HG03469 (cell line): ENCODE results near the gene AMTN.
A peak's percentile ranks its signal among the peaks of the same experiment; 100 is the strongest.
"Not testable (repeated sequence)": the region's sequence is repeated elsewhere in the genome, so short reads cannot be mapped to it uniquely, and the experiment has no call there.

Source experiments
- ATAC-seq: cut with Tn5 transposase; IDR thresholded peaks from one replicate; pipeline ENCODE4 v1.9.1; 2021; ENCODE audit warnings: mild to moderate bottlenecking, moderate library complexity, moderate number of reproducible peaks; ENCODE audit not compliant: unreplicated experiment

AMTN gene, protein sequence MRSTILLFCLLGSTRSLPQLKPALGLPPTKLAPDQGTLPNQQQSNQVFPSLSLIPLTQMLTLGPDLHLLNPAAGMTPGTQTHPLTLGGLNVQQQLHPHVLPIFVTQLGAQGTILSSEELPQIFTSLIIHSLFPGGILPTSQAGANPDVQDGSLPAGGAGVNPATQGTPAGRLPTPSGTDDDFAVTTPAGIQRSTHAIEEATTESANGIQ

DNA sequence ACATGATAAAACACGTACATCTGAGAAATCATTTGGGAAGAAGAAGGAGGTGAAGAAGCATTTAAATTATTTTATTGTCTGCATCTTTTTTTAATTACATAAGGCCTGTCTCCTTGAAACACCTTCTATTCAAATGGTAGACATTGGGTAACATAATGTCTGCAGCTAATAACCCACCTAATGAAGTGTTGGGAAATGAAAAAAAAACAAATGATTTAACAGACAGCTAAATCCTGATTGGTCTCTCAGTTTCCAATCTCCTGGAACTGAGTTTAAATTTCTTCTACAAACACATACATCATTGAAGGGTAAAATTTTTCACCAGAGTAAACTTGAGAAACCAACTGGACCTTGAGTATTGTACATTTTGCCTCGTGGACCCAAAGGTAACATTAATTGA, at the start of gene AMTN:
Gene AMTN, plus strand, starts transcription at position 301 of the 400 bp plus-strand sequence. CDS start 209 bp downstream, outside the sequence.
- ATAC-seq, result no peak

DNA sequence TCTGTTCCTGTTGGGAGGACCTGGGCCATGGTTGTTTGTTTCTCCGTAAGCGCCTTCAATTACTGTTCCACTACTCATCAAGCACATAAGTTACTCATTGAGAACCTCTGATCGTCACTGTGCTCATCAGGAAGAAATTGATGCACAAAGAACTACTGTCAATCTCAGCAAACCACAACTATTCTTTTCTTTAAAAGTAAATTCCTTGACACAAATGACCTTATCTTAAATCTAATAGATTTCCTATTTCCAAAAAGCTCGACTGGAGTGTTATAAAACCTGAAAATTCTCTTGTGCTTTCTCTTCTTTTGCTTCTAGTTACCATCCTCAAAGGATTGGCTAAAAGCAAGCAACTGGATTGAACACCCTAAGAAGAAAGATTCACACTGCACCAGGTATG, 46.5 kb upstream of the AMTN start, which contains the start of gene MUC7:
Gene MUC7, plus strand, starts transcription at position 301 of the 400 bp plus-strand sequence. CDS start 1,825 bp downstream, outside the sequence.
- ATAC-seq, result no peak

DNA sequence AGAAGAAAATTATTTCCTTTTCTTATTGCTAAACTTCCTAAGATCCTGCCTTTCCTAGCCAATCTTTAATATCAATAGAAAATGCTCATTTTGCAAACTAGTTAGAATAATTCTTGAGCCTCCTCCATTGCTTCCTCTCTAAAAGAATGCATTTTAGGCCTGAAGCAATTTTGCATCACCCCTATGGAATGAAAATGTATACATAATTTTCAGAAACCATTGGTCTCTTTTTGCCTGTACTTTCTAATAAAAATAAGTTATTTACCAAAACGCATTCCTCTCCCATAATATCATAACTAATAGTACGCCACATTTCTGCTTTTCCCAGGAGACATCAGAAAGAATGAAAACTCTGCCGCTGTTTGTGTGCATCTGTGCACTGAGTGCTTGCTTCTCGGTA, 44.7 kb upstream of the AMTN start:
- no peak for ATAC-seq

DNA sequence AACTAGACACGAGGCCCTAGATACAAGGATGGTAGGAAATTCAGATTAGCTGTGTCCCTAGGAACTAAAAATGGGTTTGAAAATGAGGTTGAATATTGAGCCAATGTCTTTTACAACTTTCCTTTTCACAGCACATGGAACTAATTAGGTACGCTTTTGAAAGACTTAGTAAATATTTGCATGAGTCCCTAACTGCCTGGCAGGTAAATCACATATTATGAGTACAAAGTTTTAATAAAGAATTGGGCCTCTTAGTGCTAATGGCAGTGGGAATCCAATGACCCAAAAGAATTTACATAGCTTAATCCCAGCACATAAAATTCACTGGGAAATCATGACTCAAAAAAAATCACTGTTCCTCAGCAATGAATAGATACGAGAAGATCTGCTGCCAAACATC, 29.6 kb upstream of the AMTN start:
- ATAC-seq, result no peak

DNA sequence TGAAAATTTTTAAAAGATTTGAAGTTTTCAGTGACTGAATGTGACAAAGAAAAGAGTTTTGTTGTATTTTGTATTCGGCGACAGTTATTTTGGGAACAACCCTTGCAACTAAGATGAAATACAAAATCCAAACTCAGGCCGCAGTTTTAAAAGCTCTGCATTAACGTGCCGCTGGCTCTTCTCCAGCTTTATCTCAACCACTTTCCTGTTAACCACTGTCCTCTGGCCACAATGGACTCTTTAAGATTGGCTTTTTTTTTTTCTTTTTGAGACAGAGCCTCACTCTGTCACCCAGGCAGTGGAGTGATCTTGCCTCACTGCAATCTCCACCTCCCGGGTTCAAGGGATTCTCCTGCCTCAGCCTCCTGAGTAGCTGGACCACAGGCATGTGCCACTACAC, 22.1 kb upstream of the AMTN start:
- no peak for ATAC-seq

DNA sequence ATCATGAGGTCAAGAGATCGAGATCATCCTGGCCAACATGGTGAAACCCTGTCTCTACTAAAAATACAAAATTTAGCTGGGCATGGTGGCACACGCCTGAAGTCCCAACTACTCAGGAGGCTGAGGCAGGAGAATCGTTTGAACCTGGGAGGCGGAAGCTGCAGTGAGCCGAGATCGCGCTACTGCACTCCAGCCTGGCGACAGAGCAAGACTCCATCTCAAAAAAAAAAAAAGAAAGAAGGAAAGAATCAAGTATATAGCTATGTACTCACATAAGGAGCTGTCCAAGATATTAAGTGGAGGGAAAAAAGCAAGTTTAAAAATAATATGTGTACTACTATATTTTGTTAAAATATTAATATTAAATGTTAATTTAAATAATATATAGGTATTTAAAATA, 16.5 kb upstream of the AMTN start:
- not testable (repeated sequence) for ATAC-seq

DNA sequence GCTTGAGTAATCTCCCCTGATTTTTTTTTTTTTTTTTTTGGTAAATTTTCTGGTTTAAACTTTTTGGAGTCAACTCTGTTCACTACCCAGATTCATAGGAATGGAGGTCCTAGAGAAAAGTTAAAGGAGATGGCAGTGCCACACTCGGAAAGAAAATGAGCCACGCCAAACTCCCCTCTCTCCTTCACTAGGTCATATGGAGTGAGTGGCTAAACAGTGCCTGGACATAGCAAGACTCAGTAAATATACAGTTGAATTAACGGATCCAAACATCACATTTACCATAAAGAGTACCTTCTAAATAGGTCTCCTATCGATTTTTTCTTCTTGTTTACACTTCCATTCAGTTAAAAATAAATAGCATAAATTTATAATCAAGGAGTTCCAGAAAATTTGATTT, 13.6 kb upstream of the AMTN start:
- no peak for ATAC-seq

DNA sequence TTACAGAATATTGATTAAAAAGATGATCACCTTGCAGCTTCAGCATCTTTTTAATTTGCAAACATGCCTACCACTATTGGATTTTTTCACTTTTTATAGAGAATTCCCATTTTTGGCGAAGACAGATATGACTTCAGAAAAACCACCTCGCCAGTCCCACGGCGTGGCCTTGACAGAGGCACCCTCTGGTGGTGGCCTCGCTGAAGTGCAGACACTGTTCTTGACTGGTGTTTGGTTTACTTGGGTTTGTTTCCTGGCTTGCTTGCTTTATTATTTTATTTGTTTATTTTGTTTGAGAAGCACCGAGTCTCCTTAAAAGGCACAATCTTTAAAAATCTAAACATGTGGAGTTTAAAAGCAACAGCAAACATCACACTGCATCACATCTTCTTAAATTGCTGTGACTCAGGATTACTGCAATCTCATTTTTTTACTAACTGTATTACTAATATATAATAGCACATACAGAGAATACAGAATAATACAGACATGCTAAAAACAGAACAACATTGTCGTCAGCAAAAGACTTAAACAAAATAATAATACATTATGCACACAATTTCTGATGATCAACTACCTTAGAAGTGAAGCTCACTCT, 13.1 kb upstream of the AMTN start:
- peak; percentile 83 for ATAC-seq

DNA sequence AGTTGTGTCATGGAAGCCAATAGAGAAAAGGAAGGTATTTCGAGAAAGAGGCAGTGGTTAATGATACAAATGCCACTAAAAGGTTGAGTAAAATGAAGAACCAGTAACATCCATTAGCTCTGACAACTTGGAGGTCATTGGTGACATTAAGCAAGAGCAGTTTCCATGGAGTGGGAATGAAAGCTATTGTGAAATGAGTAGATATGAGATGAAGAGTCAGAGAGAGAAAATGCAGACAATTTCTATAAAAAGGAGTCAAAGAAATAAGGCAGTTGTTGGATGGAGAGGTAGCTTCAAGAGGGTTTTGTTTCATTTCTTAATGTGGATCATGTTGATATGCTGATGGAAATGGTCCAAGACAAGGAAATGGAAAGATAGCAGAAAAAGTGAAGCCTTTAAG, 9.6 kb upstream of the AMTN start:
- no peak for ATAC-seq

DNA sequence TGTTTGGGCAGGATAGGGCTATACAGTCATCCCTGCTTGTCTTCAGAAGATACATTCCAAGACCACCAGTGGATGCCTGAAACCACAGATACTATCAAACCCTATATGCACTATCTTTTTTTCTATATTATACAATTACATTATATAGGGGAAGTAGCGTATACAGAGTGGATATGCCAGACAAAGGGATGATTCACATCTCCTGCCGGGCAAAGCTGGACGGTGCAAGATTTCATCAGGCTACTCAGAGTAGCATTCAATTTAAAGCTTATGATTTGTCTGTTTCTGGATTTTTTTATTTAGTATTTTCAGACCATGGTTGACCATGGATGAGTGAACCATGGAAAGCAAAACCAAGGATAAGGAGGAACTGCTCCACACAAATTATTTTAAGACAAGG, 7.0 kb upstream of the AMTN start:
- ATAC-seq, result no peak

DNA sequence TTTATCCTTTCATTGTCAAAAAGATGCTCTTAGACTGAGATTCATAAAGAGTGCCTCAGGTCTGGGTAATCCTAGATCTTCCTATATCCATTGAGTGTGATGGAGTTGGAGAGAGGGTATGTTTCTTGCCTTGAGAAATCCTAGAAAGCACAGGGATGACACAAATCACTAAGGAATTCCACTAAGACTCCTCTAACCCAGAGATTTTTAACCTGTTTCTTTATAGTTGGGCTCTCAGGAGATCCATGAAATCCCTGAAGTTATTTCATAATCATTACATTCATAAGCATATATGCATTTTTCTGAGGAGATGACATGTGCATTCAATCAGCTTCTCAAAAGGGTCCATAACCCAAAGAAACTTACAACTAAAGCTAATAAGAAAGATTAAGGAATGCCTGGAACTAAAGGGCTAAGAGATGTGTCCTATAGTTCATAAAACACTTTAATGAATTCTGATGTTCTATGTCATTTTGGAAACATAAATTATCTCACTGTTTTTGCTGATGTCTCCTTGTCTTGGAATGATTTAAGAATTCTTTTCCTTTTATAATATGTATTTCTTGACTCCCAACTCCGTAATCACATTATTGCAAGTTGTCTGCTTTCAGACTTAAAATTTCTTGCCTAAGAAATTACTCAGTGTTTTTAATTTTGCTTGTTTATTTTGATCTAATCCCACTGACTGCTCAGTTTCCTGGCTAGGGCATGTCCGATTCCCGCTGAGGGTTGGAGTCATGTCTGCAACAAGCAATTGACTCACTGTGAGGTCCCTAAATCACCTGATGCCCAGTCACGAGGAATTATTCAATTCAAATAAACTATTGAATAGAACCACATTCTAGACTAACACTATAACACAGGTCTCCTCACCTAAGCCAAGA, 2.8 kb upstream of the AMTN start:
- ATAC-seq, result no peak

DNA sequence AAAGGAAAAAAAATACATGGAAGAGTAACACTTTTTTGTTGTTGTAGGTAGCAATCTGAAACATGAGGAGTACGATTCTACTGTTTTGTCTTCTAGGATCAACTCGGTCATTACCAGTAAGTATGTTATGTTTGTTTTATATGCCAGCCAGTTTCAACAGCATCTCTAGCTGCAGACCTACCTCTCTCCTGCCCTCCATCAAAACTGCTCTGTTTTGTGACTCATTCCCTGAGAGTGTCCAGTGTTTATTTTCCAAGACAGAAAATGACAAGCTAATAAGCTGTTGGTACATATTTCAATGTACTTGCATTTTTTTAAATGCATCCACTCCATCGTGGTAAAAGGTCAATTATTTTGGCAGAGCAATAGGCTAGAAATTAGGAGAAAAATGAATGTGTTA, 347 bp downstream of the AMTN start:
- ATAC-seq, result no peak

DNA sequence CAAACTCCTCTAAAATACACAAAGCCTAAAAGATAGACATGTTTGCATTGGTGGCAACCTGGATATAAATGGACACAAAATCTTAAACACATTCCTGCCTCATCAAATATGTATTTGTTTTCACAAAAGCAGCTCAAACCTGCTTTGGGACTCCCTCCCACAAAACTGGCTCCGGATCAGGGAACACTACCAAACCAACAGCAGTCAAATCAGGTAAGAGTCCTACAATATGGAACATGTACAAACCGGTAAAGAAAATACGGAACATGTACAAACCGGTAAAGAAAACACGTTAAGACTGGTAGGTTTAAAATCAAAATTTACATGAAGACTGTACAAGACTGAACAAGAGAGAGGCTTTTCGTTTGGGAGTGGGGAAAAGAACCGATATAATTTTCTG, 4.3 kb downstream of the AMTN start:
- ATAC-seq, result no peak

DNA sequence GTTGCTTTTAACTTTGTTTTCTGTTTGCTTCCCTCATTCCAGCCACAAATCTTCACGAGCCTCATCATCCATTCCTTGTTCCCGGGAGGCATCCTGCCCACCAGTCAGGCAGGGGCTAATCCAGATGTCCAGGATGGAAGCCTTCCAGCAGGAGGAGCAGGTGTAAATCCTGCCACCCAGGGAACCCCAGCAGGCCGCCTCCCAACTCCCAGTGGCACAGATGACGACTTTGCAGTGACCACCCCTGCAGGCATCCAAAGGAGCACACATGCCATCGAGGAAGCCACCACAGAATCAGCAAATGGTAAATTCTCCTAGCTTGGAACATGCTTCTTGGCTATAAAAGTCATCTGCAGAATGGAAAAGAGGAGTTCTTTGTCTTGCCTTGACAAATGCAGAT, 12.6 kb downstream of the AMTN start:
- ATAC-seq, result no peak

DNA sequence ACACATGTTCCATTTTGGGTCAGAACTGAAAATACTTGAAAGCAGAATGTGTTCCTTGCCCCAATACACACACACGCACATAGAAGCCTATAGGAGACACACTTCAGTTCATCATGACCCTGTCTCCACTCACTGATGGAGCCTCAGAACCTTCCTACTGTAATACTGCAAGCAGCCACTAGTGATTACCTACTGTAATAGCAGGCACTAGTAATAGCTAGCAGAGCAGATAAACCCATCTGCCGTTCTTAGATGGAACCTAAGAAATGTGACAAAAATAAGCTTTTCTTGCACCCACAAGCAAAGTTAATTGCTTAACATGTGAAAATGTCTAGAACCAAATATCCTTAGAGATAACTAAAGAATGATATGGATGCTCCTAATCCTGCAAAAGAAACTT, 13.6 kb downstream of the AMTN start:
- peak; percentile 89 for ATAC-seq

DNA sequence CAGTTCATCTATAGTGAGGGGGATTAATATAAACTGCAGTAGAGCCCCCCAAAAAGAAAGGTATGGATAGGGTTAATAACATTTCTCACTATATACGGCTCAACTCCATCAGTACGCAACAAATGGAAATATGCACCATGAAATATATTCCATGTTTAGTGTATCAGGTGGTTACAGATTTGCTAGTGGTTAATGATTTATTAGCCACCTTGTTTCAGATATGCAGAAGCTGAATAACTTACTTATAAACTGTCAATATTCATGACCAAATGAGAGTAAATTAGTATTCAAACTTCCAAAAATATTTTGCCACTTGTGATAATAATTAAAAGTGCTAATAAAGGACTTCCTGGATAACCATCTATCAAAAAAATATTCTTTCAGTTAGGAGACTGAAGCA, 14.8 kb downstream of the AMTN start:
- no peak for ATAC-seq

DNA sequence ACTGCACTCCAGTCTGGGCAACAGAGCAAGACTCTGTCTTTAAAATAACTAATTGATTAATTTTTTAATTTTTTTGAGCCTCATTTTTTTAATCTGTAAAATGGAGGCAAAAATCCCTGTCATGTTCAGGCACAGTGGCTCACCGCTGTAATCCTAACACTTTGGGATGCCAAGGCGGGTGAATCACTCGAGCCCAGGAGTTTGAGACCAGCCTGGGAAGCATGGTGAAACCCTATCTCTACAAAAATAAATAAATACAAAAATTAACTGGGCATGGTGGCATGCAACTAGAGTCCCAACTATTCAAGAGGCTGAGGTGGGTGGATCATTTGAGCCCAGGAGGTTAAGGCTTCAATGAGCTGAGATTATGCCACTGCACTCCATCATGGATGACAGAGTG, 15.4 kb downstream of the AMTN start:
- no peak for ATAC-seq

DNA sequence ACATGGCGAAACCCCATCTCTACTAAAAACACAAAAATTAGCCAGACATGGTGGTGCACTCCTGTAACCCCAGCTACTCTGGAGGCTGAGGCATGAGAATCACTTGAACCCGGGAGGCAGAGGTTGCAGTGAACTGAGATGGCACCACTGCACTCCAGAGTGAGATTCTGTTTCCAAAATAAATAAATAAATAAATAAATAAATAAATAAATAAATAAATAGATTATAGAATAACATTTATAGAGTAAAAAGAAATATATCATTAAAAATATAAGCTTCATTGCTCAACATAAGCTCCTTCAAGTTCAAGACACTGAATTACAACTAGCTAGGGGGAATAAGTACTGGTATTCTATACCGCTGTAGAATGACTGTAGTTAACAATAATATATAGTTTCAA, 16.5 kb downstream of the AMTN start:
- ATAC-seq, result not testable (repeated sequence)

DNA sequence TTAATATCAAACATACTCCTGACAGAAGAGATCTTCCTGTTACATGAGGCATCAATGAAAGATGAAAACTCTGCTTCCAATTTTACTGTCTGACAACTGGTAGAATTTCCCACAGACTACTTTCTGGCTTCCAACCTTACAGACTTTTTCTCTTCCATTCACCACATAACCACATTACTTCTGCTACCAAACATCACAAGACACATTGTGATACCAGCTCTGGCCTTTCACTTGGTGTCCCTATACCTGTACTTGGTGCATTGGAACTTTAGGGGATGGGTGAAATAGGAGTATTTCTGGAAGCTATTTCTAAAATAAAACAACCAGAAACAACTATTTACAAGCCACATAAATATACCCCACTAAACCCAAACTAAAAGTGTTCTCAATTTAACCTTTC, 20.5 kb downstream of the AMTN start:
- no peak for ATAC-seq

DNA sequence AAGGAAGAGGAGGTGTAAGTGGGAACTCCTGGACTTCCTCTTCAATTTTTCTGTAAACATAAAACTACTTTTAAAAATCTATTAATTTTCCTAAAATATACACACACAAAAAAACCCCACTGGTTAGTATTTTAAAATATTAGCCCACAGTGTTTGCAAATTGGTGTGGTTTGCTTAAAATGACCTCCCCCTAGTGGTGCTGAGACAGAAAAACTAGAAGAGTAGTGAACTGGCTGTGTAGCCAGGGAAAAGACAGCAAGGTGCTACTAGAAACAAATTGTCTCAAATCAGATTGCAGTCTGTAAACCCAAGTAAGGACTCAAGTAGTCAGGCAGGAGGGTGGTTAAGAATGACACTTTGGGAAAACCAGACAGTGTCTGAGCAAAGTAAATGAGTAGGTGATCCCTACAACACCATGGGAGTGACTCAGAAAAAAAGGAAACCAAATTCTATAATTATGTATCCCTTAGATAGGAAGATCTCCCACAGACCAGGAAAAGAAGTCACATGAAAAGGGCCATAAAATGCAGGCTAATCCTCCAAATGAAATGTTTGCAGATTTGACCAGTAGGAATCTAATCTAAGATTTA, 26.0 kb downstream of the AMTN start:
- peak; percentile 60 for ATAC-seq

DNA sequence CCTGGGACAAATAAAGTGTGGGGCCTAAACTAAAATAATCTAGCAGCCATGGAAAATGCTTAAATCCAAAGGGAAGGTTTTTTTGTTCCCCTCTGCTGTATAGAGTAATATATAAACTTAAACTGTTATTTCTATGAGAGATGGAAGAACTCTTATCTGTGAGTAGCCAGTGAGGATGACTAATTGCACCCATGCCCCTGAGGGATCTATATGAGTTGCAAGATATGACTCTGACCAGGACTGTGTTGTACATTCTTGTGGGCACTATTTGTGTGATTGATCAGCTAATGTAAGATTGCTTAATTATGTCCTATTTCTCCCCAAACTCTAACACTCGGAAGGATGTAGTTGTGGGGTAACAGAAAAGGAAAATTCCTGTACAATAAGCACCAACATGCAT, 38.5 kb downstream of the AMTN start:
- ATAC-seq, result no peak
